Activated naive CD4-positive, alpha-beta T cell (primary cell): Measurements from ENCODE around the gene SLC8A3.

ENCODE experiments used
- DNase-seq, 4 experiments: peaks; one replicate each; lab custom pipeline; 2025; lab: John Stamatoyannopoulos, UW

Gene SLC8A3

GRCh38 chr14:70067810-70068209 is 120.9 kb downstream of the SLC8A3 start:
- no peak for DNase-seq

- no peak for DNase-seq
Observed at GRCh38 chr14:70064136-70064865, 124.5 kb downstream of the SLC8A3 start.

- no peak for DNase-seq
Observed at GRCh38 chr14:70061108-70061507, 127.6 kb downstream of the SLC8A3 start.

- no peak for DNase-seq
Observed at GRCh38 chr14:70059545-70059944, 129.2 kb downstream of the SLC8A3 start.

- no peak for DNase-seq
Observed at GRCh38 chr14:70057519-70058136, 131.1 kb downstream of the SLC8A3 start.

GRCh38 chr14:70052990-70053389 is 135.8 kb downstream of the SLC8A3 start:
- no peak for DNase-seq

- DNase-seq = no peak
Observed at GRCh38 chr14:70050136-70050535, 138.6 kb downstream of the SLC8A3 start.

- DNase-seq = no peak
Observed at GRCh38 chr14:70049605-70050004, 139.1 kb downstream of the SLC8A3 start.

- DNase-seq = no peak
Observed at GRCh38 chr14:70048313-70048654, 140.5 kb downstream of the SLC8A3 start.

- DNase-seq = no peak
Observed at GRCh38 chr14:70047598-70048312, 141.0 kb downstream of the SLC8A3 start.

- DNase-seq = no peak
Observed at GRCh38 chr14:70045844-70046535, 142.8 kb downstream of the SLC8A3 start.

GRCh38 chr14:70045310-70045709 is 143.4 kb downstream of the SLC8A3 start:
- no peak for DNase-seq

GRCh38 chr14:70043001-70043400 is 145.8 kb downstream of the SLC8A3 start:
- DNase-seq = no peak

- no peak for DNase-seq
Observed at GRCh38 chr14:70036665-70037064, 152.1 kb downstream of the SLC8A3 start.

GRCh38 chr14:70034257-70034656 is 154.5 kb downstream of the SLC8A3 start:
- no peak for DNase-seq

GRCh38 chr14:70033561-70033960 is 155.2 kb downstream of the SLC8A3 start:
- no peak for DNase-seq

- DNase-seq = no peak
Observed at GRCh38 chr14:70033116-70033515, 155.6 kb downstream of the SLC8A3 start.

- no peak for DNase-seq
Observed at GRCh38 chr14:70032447-70032846, 156.3 kb downstream of the SLC8A3 start.

GRCh38 chr14:70032016-70032415 is 156.7 kb downstream of the SLC8A3 start:
- DNase-seq = no peak

- DNase-seq = no peak
Observed at GRCh38 chr14:70029296-70030132, 159.2 kb downstream of the SLC8A3 start.

GRCh38 chr14:70027785-70028428 is 160.8 kb downstream of the SLC8A3 start:
- peak; percentile 26 to 54 (median 40) for DNase-seq
